KMS-11 (cell line): ENCODE results near the gene TMEM72.

Source experiments
- H2AFZ ChIP-seq: fragments of 200-600 bp; sonication (generic); 2 replicates; pipeline ENCODE4 v1.6.1; 2016; ENCODE audit warnings: antibody characterized with exemption, mixed run types, low read depth
- H3K27ac ChIP-seq: fragments of 200-600 bp; sonication (generic); 2 replicates; pipeline ENCODE4 v1.6.1; 2016; ENCODE audit warnings: mild to moderate bottlenecking, mixed run types
- H3K27me3 ChIP-seq: fragments of 200-600 bp; sonication (generic); 2 replicates; pipeline ENCODE4 v1.6.1; 2017; ENCODE audit warnings: mild to moderate bottlenecking, low read depth, mixed run types, moderate library complexity; ENCODE audit not compliant: insufficient read depth
- H3K36me3 ChIP-seq: fragments of 200-600 bp; sonication (generic); 2 replicates; pipeline ENCODE4 v1.6.1; 2017; ENCODE audit warnings: mild to moderate bottlenecking, mixed run types; ENCODE audit not compliant: insufficient read depth
- H3K4me1 ChIP-seq: fragments of 200-600 bp; sonication (generic); 2 replicates; pipeline ENCODE4 v1.6.1; 2016; ENCODE audit warnings: mild to moderate bottlenecking, low read depth, mixed run types; ENCODE audit not compliant: poor library complexity, severe bottlenecking
- H3K4me2 ChIP-seq: fragments of 200-600 bp; sonication (generic); 2 replicates; pipeline ENCODE4 v1.7.0; 2016; ENCODE audit warnings: mild to moderate bottlenecking, mixed run types
- H3K4me3 ChIP-seq: fragments of 200-600 bp; sonication (generic); IDR thresholded peaks from 2 replicates; pipeline ENCODE4 v1.6.1; 2017; ENCODE audit warnings: low read depth, low read length, mixed read lengths; ENCODE audit not compliant: insufficient read depth
- H3K79me2 ChIP-seq: fragments of 200-600 bp; sonication (generic); 2 replicates; pipeline ENCODE4 v1.6.1; 2016; ENCODE audit warnings: low read depth, mixed run types; ENCODE audit not compliant: insufficient read depth
- H3K9ac ChIP-seq: fragments of 200-600 bp; sonication (generic); 2 replicates; pipeline ENCODE4 v1.6.1; 2016; ENCODE audit warnings: mild to moderate bottlenecking, mixed run types
- H4K20me1 ChIP-seq: fragments of 200-600 bp; sonication (generic); 2 replicates; pipeline ENCODE4 v1.6.1; 2016; ENCODE audit warnings: mild to moderate bottlenecking, mixed run types; ENCODE audit not compliant: insufficient read depth
- TF ChIP-seq, protein P1 (sequence below): fragments of 200-600 bp; sonication (generic); conservative IDR thresholded peaks from 2 replicates; pipeline ENCODE4 v1.6.1; 2017; ENCODE audit warnings: low read depth, mild to moderate bottlenecking, antibody characterized with exemption, low read length, moderate library complexity, mixed read lengths

Gene TMEM72

DNA sequence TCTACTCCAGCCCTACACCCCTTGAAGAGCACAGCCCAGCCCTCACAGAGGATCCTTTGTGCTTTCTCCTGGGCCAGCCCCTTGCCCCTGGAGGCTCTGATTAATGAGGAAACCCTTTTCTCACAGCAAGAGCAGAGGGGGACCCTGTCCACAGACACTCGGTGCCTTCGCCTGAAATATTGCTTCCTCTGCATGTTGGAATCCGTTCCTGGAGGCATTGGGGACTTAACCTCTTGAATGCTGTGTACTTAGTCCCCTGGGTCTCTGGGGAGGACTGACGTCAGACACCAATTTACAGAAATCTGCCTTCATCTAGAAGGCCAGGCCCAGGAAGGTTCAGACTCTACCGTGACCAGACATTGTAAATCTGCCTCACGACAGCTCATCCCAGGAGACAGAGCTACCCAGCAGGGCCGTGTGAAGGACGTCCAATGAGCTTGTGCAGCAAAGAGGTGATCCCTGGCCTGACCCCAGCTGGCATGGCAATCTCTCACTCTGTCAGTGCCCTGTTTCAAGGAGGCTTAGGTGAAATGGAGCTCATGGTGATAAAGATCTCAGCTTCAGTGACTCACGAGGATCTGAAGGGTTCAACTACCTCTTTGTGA, 8.1 kb upstream of the TMEM72 start:
- TF ChIP-seq, protein P1, sequence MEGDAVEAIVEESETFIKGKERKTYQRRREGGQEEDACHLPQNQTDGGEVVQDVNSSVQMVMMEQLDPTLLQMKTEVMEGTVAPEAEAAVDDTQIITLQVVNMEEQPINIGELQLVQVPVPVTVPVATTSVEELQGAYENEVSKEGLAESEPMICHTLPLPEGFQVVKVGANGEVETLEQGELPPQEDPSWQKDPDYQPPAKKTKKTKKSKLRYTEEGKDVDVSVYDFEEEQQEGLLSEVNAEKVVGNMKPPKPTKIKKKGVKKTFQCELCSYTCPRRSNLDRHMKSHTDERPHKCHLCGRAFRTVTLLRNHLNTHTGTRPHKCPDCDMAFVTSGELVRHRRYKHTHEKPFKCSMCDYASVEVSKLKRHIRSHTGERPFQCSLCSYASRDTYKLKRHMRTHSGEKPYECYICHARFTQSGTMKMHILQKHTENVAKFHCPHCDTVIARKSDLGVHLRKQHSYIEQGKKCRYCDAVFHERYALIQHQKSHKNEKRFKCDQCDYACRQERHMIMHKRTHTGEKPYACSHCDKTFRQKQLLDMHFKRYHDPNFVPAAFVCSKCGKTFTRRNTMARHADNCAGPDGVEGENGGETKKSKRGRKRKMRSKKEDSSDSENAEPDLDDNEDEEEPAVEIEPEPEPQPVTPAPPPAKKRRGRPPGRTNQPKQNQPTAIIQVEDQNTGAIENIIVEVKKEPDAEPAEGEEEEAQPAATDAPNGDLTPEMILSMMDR: no peak
- Histone ChIP-seq H4K20me1 (no peaks in the 10 kb centered on the region), H3K27ac (no peak overlapping the region), H3K27me3 (no peaks in the 10 kb centered on the region), H3K9ac (no peak overlapping the region), H3K79me2 (no peaks in the 10 kb centered on the region), H2AFZ (no peak overlapping the region), H3K4me3 (no peak overlapping the region), H3K36me3 (no peaks in the 10 kb centered on the region), H3K4me1 (peaks cover 36% of the 10 kb centered on the region), H3K4me2 (no peak overlapping the region)

DNA sequence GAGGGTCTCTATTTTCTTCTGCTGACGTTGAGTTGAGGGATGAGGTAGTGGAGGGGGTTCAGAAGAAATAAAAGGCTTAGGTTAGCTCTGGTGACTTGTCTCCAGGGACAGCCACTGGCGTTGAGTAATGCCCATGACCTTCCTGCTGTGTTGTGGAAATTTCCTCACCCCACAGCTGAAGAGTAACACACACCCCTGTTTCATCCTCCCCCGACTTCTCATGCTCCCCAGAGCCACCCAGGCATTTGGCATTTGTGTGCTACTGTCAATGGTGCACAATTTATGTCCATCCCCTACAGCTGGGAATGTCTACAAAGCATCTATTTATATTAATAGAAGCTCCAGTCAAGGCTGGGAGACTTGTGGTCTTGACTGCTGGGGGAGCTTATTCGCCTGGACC, 4.7 kb upstream of the TMEM72 start:
- no peak overlapping the region for H3K9ac ChIP-seq
- H3K79me2 ChIP-seq: no peaks in the 10 kb centered on the region
- H3K27me3 ChIP-seq: no peaks in the 10 kb centered on the region
- no peak overlapping the region for H3K4me2 ChIP-seq
- TF ChIP-seq, protein P1: no peak
- peaks cover 9% of the 10 kb centered on the region for H3K4me1 ChIP-seq
- H3K27ac ChIP-seq: no peak overlapping the region
- H2AFZ ChIP-seq: no peak overlapping the region
- H4K20me1 ChIP-seq: no peaks in the 10 kb centered on the region
- no peak overlapping the region for H3K4me3 ChIP-seq
- no peaks in the 10 kb centered on the region for H3K36me3 ChIP-seq

DNA sequence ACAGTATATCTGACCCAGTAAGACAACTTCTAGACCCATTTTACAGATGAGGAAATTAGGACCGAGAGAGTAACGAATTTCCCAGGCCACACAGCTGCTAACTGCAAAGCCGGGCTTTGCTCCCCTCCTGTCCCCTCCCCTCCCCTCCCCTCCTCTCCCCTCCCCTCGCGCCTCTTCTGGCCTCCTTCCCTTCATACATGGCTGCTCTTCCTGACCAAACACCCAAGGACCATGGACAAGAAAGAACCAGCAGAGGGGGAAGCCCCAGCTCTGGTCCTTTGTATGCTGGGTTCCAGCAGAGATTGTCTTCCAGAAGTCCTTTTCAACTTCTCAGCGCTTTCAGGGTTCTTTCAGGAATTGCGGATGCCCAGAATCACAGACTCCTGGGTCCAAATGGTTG, 3.6 kb upstream of the TMEM72 start:
- no peaks in the 10 kb centered on the region for H3K27me3 ChIP-seq
- H3K27ac ChIP-seq: no peak overlapping the region
- H3K36me3 ChIP-seq: no peaks in the 10 kb centered on the region
- no peak overlapping the region for H2AFZ ChIP-seq
- H4K20me1 ChIP-seq: no peaks in the 10 kb centered on the region
- no peaks in the 10 kb centered on the region for H3K79me2 ChIP-seq
- H3K4me3 ChIP-seq: no peak overlapping the region
- TF ChIP-seq, protein P1: no peak
- H3K4me1 ChIP-seq: peaks cover 7% of the 10 kb centered on the region
- no peak overlapping the region for H3K4me2 ChIP-seq
- H3K9ac ChIP-seq: no peak overlapping the region

DNA sequence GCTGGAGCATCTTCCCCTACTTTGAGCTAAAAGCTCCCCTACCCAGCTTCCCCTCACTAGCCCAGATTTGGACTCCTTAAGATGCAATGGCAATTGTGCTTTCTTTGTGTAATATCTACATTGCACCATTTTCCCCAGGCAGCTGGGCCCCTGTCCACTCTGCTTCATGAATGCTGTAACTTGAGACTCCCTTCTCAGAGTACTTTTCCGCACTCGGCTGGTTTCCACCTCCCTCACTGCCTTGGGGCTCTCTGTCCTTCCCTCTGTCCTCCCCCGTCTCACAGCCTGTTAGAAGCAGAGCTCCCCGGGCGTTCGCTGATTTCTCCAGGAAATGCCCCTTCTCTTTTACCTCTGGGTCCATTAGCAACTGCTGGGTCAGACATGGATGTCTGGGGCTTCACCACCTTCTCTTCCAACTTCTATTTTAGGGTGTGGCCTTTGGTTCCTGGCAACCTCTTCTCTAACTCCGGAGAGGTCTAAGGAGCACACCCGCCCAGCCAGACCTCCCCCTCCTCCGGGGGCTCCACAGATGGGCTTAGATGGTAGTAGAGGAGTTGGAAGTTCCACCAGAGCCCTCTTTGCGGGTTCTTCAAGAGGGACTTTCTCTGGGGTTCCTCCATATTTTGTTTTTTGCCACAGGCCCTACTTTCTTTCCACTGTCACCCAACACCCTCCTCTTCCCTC, 2.9 kb upstream of the TMEM72 start:
- Histone ChIP-seq H4K20me1 (no peaks in the 10 kb centered on the region), H3K9ac (no peak overlapping the region), H2AFZ (no peak overlapping the region), H3K27me3 (no peaks in the 10 kb centered on the region), H3K4me1 (peaks cover 7% of the 10 kb centered on the region), H3K27ac (no peak overlapping the region), H3K79me2 (no peaks in the 10 kb centered on the region), H3K36me3 (no peaks in the 10 kb centered on the region), H3K4me2 (no peak overlapping the region), H3K4me3 (no peak overlapping the region)
- TF ChIP-seq, protein P1: no peak
